Epithelial cell of proximal tubule (primary cell): ENCODE measurements around the gene SLC27A4. TPM values are rescaled to one million over a fixed set of nuclear protein-coding genes. Genes with fewer than 3 reads are reported as not detected.

Experiments used
- DNase-seq: peaks from one replicate; pipeline ENCODE4 v3.0.0-alpha.2; 2011; ENCODE audit warnings: low read depth
- H3K4me3 ChIP-seq: 2 replicates; pipeline ENCODE4 v1.5.1; 2011; ENCODE audit warnings: low read depth, mild to moderate bottlenecking, low read length
- CTCF ChIP-seq: conservative IDR thresholded peaks from 2 replicates; pipeline ENCODE4 v1.5.1; 2012; ENCODE audit warnings: low read depth, mild to moderate bottlenecking, low read length
- total RNA-seq: library from RNA; depleted of rRNA; stranded (reverse); fragments of >200 nt; gene quantifications from 2 replicates; pipeline ENCODE4 v1.2.3, GENCODE V29; 2015

The SLC27A4 gene
- total RNA-seq, result 27.7 and 45.4 TPM in 2 replicates

GRCh38 chr9:128339761-128340690 is at the start of gene SLC27A4:
TSS of gene SLC27A4 (plus strand) at chr9:128340527. CDS start at chr9:128343133, 2,606 bp downstream.
- H3K4me3 ChIP-seq, result peak within 1 kb of the TSS; percentile 72
- DNase-seq, result peak; percentile 25
- no peak for TF ChIP-seq CTCF

- DNase-seq, result no peak
- no peak for TF ChIP-seq CTCF
- no peak overlapping the region for H3K4me3 ChIP-seq
These were observed 48.3 kb upstream of the SLC27A4 start for GRCh38 chr9:128292009-128292408.

GRCh38 chr9:128293091-128293490 is 47.2 kb upstream of the SLC27A4 start:
- TF ChIP-seq CTCF, result no peak
- DNase-seq, result no peak
- no peak overlapping the region for H3K4me3 ChIP-seq

- TF ChIP-seq CTCF, result no peak
- no peak for DNase-seq
These were observed 46.2 kb upstream of the SLC27A4 start for GRCh38 chr9:128294142-128294541.

GRCh38 chr9:128296340-128297220 is 43.7 kb upstream of the SLC27A4 start:
- DNase-seq, result no peak

More at GRCh38 chr9:128294142-128294541, 46.2 kb upstream of the SLC27A4 start:
- H3K4me3 ChIP-seq, result no peak overlapping the region

More at GRCh38 chr9:128296340-128297220, 43.7 kb upstream of the SLC27A4 start:
- H3K4me3 ChIP-seq, result no peak overlapping the region
- no peak for TF ChIP-seq CTCF
